ENCODE measurements around the gene NAT14.
A peak's percentile ranks its signal among the peaks of the same experiment; 100 is the strongest.

The NAT14 gene

GRCh38 chr19:55504981-55505380, 20.0 kb downstream of the NAT14 start:
- Histone ChIP-seq H3K4me3 (replicated peaks; ENCODE audit: low read depth, low read length) (no peak overlapping the region), H3K27me3 (replicated peaks; ENCODE audit: control insufficient read depth, insufficient read depth, low read length) (no peaks in the 10 kb centered on the region; the same call in 1 of the 2 replicates), H3K36me3 (ENCODE audit: control insufficient read depth, insufficient read depth, low read length) (no peaks in the 10 kb centered on the region)
- no peak for TF ChIP-seq CTCF (IDR thresholded peaks at IDR 0.05; ENCODE audit: insufficient read depth, low read length, poor library complexity, severe bottlenecking)
- no peak for DNase-seq (ENCODE audit: extremely low read depth, insufficient read length)

GRCh38 chr19:55508120-55508519, 23.1 kb downstream of the NAT14 start:
- no peak overlapping the region for H3K4me3 ChIP-seq (replicated peaks; ENCODE audit: low read depth, low read length)
- no peaks in the 10 kb centered on the region for H3K36me3 ChIP-seq (ENCODE audit: control insufficient read depth, insufficient read depth, low read length)
- DNase-seq (ENCODE audit: extremely low read depth, insufficient read length) = no peak
- peaks cover 2% of the 10 kb centered on the region for H3K27me3 ChIP-seq (replicated peaks; ENCODE audit: control insufficient read depth, insufficient read depth, low read length)
- TF ChIP-seq CTCF (IDR thresholded peaks at IDR 0.05; ENCODE audit: insufficient read depth, low read length, poor library complexity, severe bottlenecking) = no peak

- TF ChIP-seq CTCF (IDR thresholded peaks at IDR 0.05; ENCODE audit: insufficient read depth, low read length, poor library complexity, severe bottlenecking) = peak; percentile 93
- peak overlapping the region; percentile 58 for H3K4me3 ChIP-seq (replicated peaks; ENCODE audit: low read depth, low read length)
- DNase-seq (ENCODE audit: extremely low read depth, insufficient read length) = peak; percentile 93
- H3K27me3 ChIP-seq (replicated peaks; ENCODE audit: control insufficient read depth, insufficient read depth, low read length) = no peaks in the 10 kb centered on the region
- H3K36me3 ChIP-seq (ENCODE audit: control insufficient read depth, insufficient read depth, low read length) = no peaks in the 10 kb centered on the region
Observed at GRCh38 chr19:55516878-55517620, 32.1 kb downstream of the NAT14 start.

- Histone ChIP-seq H3K36me3 (ENCODE audit: control insufficient read depth, insufficient read depth, low read length) (no peaks in the 10 kb centered on the region), H3K4me3 (replicated peaks; ENCODE audit: low read depth, low read length) (no peak overlapping the region), H3K27me3 (replicated peaks; ENCODE audit: control insufficient read depth, insufficient read depth, low read length) (no peaks in the 10 kb centered on the region)
- TF ChIP-seq CTCF (IDR thresholded peaks at IDR 0.05; ENCODE audit: insufficient read depth, low read length, poor library complexity, severe bottlenecking) = no peak
- no peak for DNase-seq (ENCODE audit: extremely low read depth, insufficient read length)
Observed at GRCh38 chr19:55519451-55520311, 34.7 kb downstream of the NAT14 start.

GRCh38 chr19:55520691-55521292, 35.8 kb downstream of the NAT14 start:
- Histone ChIP-seq H3K36me3 (ENCODE audit: control insufficient read depth, insufficient read depth, low read length) (no peaks in the 10 kb centered on the region), H3K4me3 (replicated peaks; ENCODE audit: low read depth, low read length) (no peak overlapping the region), H3K27me3 (replicated peaks; ENCODE audit: control insufficient read depth, insufficient read depth, low read length) (no peaks in the 10 kb centered on the region)
- no peak for DNase-seq (ENCODE audit: extremely low read depth, insufficient read length)
- TF ChIP-seq CTCF (IDR thresholded peaks at IDR 0.05; ENCODE audit: insufficient read depth, low read length, poor library complexity, severe bottlenecking) = no peak

All from GM06990 (cell line).